ENCODE measurements around the gene AGAP1. TPM values are rescaled to one million over a fixed set of nuclear protein-coding genes. Genes with fewer than 3 reads are reported as not detected.

The AGAP1 gene
- total RNA-seq, 4 donors from 2014 or later: 33.7 to 55.2 (median 37.5) TPM

DNA sequence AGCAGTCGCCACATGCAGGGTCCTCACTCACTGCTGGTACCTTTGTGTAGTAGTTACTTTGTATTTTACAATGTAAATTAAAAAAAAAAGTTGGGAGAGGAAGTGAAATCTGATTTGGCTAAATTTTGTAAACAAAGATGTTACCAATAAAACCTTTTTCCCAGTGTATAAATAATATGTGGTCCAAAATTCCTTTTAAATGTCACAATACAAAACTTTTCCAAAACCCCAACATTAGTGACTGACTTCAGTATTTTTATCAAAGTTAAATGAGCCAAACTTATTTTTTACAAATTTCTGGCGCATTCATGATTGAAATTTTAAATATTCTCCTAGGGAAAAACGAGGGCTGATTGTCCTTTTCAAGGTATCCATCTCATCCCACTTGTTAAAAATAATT is 239.9 kb downstream of the AGAP1 start:
- TF ChIP-seq, protein P1, sequence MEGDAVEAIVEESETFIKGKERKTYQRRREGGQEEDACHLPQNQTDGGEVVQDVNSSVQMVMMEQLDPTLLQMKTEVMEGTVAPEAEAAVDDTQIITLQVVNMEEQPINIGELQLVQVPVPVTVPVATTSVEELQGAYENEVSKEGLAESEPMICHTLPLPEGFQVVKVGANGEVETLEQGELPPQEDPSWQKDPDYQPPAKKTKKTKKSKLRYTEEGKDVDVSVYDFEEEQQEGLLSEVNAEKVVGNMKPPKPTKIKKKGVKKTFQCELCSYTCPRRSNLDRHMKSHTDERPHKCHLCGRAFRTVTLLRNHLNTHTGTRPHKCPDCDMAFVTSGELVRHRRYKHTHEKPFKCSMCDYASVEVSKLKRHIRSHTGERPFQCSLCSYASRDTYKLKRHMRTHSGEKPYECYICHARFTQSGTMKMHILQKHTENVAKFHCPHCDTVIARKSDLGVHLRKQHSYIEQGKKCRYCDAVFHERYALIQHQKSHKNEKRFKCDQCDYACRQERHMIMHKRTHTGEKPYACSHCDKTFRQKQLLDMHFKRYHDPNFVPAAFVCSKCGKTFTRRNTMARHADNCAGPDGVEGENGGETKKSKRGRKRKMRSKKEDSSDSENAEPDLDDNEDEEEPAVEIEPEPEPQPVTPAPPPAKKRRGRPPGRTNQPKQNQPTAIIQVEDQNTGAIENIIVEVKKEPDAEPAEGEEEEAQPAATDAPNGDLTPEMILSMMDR (IDR thresholded peaks at IDR 0.05): no peak
- no peak for TF ChIP-seq EP300 (IDR thresholded peaks at IDR 0.05)
- no peak for TF ChIP-seq POLR2AphosphoS5 (IDR thresholded peaks at IDR 0.05)
- TF ChIP-seq POLR2A (IDR thresholded peaks at IDR 0.05): no peak
- Histone ChIP-seq H3K4me3 (no peak overlapping the region), H3K4me1 (peaks cover 0 to 23% (median 6%) of the 10 kb centered on the region in 3 donors), H3K27ac (peak overlapping the region in 3 of 4 donors; percentile 46 to 63 (median 59)), H3K9me3 (no peaks in the 10 kb centered on the region), H3K27me3 (no peaks in the 10 kb centered on the region), H3K36me3 (no peaks in the 10 kb centered on the region)
- WGBS, 2 donors (ENCODE audit: low coverage in 1 of 2): 61 to 67% methylated on average over 2 to 3 of the region's 3 CpGs
- no peak for ATAC-seq

DNA sequence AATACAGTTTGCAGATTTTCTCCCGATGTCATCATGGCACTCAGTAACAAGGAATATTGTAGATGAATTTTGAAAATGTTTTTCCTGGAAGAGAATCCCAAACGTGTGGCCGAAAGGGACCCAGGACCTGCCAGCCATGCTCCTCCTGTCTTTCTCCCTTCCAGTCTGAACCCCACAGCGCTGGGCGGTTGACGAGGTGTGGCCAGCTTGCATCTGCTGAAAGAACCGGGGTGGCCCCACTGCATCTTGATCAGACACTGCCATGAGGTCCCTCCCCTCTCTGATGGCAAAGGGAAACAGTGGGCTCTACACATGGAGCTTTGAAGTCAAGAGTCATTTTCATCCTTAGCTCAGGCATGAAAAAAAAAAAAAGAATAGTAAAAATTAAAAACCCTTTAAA is 240.3 kb downstream of the AGAP1 start:
- TF ChIP-seq, protein P1 (IDR thresholded peaks at IDR 0.05): no peak
- no peak for ATAC-seq
- no peaks in the 10 kb centered on the region for H3K9me3 ChIP-seq
- no peak overlapping the region for H3K4me3 ChIP-seq
- peak overlapping the region in 3 of 4 donors; percentile 46 to 63 (median 59) for H3K27ac ChIP-seq
- H3K27me3 ChIP-seq: no peaks in the 10 kb centered on the region
- H3K36me3 ChIP-seq: no peaks in the 10 kb centered on the region
- peaks cover 0 to 19% (median 4%) of the 10 kb centered on the region in 3 donors for H3K4me1 ChIP-seq
- WGBS, 2 donors (ENCODE audit: low coverage in 1 of 2): 68 to 84% methylated on average over 4 to 6 of the region's 7 CpGs

DNA sequence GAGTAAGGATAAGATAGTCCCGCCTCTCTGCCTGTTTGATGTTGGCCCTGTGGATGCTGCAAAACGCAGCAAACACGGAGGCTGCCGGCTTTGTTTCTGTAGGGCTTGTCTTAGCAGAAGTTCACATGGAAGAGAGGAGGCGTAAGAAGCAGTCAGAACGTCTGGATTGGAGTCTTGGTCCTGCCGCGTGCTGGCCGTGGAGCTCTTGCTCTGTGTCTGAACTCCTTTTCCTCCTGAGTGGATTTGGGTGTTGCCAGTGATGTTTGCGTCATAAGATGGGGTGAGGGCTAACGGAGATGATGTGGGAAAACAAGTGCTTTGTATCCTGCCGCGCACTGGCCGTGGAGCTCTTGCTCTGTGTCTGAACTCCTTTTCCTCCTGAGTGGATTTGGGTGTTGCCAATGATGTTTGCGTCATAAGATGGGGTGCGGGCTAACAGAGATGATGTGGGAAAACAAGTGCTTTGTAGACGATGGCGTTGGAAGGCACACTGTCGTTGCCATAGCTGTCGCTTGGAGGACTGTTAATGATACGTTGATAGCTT is 240.9 kb downstream of the AGAP1 start:
- Histone ChIP-seq H3K27me3 (no peaks in the 10 kb centered on the region), H3K9me3 (no peaks in the 10 kb centered on the region), H3K36me3 (no peaks in the 10 kb centered on the region), H3K4me3 (no peak overlapping the region), H3K4me1 (peaks cover 0 to 13% (median 0%) of the 10 kb centered on the region in 3 donors), H3K27ac (peak overlapping the region in 3 of 4 donors; percentile 46 to 63 (median 59))
- ATAC-seq: peak; percentile 78
- 74 to 75% methylated on average over 15 to 20 of the region's 21 CpGs for WGBS, 2 donors (ENCODE audit: low coverage in 1 of 2)
- TF ChIP-seq POLR2AphosphoS5 (IDR thresholded peaks at IDR 0.05) (no peak), POLR2A (IDR thresholded peaks at IDR 0.05) (peak in 1 of 2 donors; percentile 33)

DNA sequence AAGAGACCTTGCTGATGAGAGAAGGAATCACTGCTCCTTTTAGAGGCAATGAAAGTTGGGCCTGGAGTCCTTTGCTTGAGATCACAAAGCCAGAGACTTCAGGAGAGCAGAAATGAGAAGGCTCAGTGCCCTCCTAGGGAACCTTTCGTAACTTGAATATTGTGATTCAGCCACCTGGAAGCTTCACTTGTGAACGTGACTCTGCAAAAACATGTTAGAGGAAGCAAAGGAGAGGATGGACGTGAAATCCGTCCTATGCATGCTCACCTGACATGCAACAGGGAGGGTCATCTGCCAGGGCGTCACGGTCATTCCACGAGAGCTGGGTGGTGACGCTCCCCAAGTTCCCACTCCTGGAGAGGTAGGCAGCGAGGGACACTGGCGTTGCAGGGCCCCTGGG is 243.6 kb downstream of the AGAP1 start:
- Histone ChIP-seq H3K4me1 (peaks cover 0 to 12% (median 0%) of the 10 kb centered on the region in 3 donors), H3K4me3 (no peak overlapping the region), H3K36me3 (peaks cover 0 to 7% of the 10 kb centered on the region in 2 donors), H3K27ac (no peak overlapping the region), H3K9me3 (no peaks in the 10 kb centered on the region), H3K27me3 (no peaks in the 10 kb centered on the region)
- TF ChIP-seq EP300 (IDR thresholded peaks at IDR 0.05): no peak
- no peak for TF ChIP-seq POLR2A (IDR thresholded peaks at IDR 0.05)
- TF ChIP-seq POLR2AphosphoS5 (IDR thresholded peaks at IDR 0.05): no peak
- TF ChIP-seq, protein P1 (IDR thresholded peaks at IDR 0.05): no peak
- 87 to 90% methylated on average over 2 to 6 of the region's 10 CpGs for WGBS, 2 donors (ENCODE audit: low coverage in 1 of 2)
- no peak for ATAC-seq

DNA sequence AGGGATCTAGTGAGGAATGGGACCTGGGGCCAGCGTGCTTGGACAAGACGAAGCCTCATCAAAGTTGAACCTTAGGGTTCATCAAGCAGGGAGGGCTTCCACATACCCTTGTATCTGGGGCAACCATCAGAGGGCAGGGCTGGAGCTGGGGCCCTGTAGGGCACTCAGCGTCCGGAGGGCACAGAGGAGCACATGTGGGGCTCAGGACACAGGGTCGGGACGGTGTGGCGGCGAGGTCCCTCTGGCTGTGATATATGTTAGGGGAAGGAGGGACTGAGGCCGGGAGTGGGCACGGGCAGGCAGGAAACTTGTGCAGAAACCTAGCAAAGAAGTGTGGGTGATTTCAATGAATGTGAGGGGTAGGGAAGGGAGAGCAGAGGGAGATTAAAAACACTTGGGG is 244.0 kb downstream of the AGAP1 start:
- Histone ChIP-seq H3K4me3 (no peak overlapping the region), H3K4me1 (peaks cover 0 to 8% (median 0%) of the 10 kb centered on the region in 3 donors), H3K9me3 (no peaks in the 10 kb centered on the region), H3K27me3 (no peaks in the 10 kb centered on the region), H3K36me3 (peaks cover 0 to 7% of the 10 kb centered on the region in 2 donors), H3K27ac (no peak overlapping the region)
- 96% methylated on average over 7 of the region's 10 CpGs; no CpG with 5 or more reads in 1 of the 2 donors for WGBS, 2 donors (ENCODE audit: low coverage in 1 of 2)
- no peak for ATAC-seq
- TF ChIP-seq, protein P1 (IDR thresholded peaks at IDR 0.05): no peak
- TF ChIP-seq EP300 (IDR thresholded peaks at IDR 0.05) (no peak), POLR2A (IDR thresholded peaks at IDR 0.05) (no peak), POLR2AphosphoS5 (IDR thresholded peaks at IDR 0.05) (no peak)
